CD4-positive, alpha-beta memory T cell (primary cell): Measurements from ENCODE around the gene TFF2. TPM values are rescaled to one million over a fixed set of nuclear protein-coding genes. Genes with fewer than 3 reads are reported as not detected.

Source experiments
- CTCF ChIA-PET: fragments of 350-600 bp; sonication (Branson Sonifier 250); formaldehyde crosslinking; loops from one replicate; lab custom pipeline; 2021; ENCODE audit warnings: inconsistent platforms; ENCODE audit not compliant: partially characterized antibody; lab: Charles Lee
- POLR2A ChIA-PET: fragments of 350-600 bp; sonication (Branson Sonifier 250); formaldehyde crosslinking; loops from one replicate; lab custom pipeline; 2021; ENCODE audit not compliant: partially characterized antibody; lab: Charles Lee
- DNase-seq, 5 donors: peaks; one replicate each; pipeline versions ENCODE4 v3.0.0 to v3.0.0-alpha.2; 2020 to 2022; ENCODE audit warnings: mixed read lengths in 1 of 5
- H3K27ac ChIP-seq: one replicate; pipeline ENCODE4 v1.7.0; 2013; ENCODE audit warnings: low read depth, low read length
- H3K27me3 ChIP-seq: 2 replicates; pipeline ENCODE4 v1.7.0; 2013; ENCODE audit warnings: mild to moderate bottlenecking, low read length, moderate library complexity; ENCODE audit not compliant: insufficient read depth
- H3K36me3 ChIP-seq: 2 replicates; pipeline ENCODE4 v1.7.0; 2013; ENCODE audit warnings: mild to moderate bottlenecking, low read length, moderate library complexity; ENCODE audit not compliant: insufficient read depth
- H3K4me1 ChIP-seq: 2 replicates; pipeline ENCODE4 v1.7.0; 2013; ENCODE audit warnings: mild to moderate bottlenecking, low read length, moderate library complexity; ENCODE audit not compliant: insufficient read depth
- H3K4me3 ChIP-seq, 2 donors: one replicate each; pipeline ENCODE4 v1.7.0; 2013; ENCODE audit warnings: low read length in 2 of 2, mild to moderate bottlenecking in 1 of 2
- H3K9me3 ChIP-seq, 2 donors: one replicate each; pipeline ENCODE4 v1.7.0; 2013; ENCODE audit warnings: low read length in 2 of 2, control low read depth in 1 of 2; ENCODE audit not compliant: control insufficient read depth in 1 of 2
- H3K27ac Mint-ChIP-seq, 7 donors: one replicate each; pipeline ENCODE4 v1.8.0; 2020 to 2021; ENCODE audit warnings: mixed read lengths in 7 of 7, mild to moderate bottlenecking in 6 of 7, inconsistent platforms in 3 of 7, moderate library complexity in 3 of 7
- H3K27me3 Mint-ChIP-seq, 2 donors: one replicate each; pipeline ENCODE4 v1.8.0; 2020 to 2021; ENCODE audit warnings: mixed read lengths in 2 of 2
- H3K36me3 Mint-ChIP-seq, 2 donors: one replicate each; pipeline ENCODE4 v1.8.0; 2020 to 2021; ENCODE audit warnings: mixed read lengths in 2 of 2, inconsistent platforms in 1 of 2, mild to moderate bottlenecking in 1 of 2
- H3K4me1 Mint-ChIP-seq, 4 donors: one replicate each; pipeline ENCODE4 v1.8.0; 2020 to 2021; ENCODE audit warnings: mixed read lengths in 4 of 4, mild to moderate bottlenecking in 1 of 4
- H3K4me3 Mint-ChIP-seq, 8 donors: one replicate each; pipeline ENCODE4 v1.8.0; 2020 to 2021; ENCODE audit warnings: mixed read lengths in 8 of 8, mild to moderate bottlenecking in 7 of 8, moderate library complexity in 6 of 8, inconsistent platforms in 3 of 8
- H3K9me3 Mint-ChIP-seq, 8 donors: one replicate each; pipeline ENCODE4 v1.8.0; 2020 to 2021; ENCODE audit warnings: mixed read lengths in 8 of 8, mild to moderate bottlenecking in 5 of 8, inconsistent platforms in 3 of 8, moderate library complexity in 1 of 8
- intact Hi-C: fragments of 100-400 bp; cut with micrococcal nuclease; formaldehyde crosslinking; loops from one replicate; pipeline ENCODE4 v1.15.1; 2023
- polyA plus RNA-seq, 2 donors: library from polyadenylated mRNA; unstranded; fragments of 300-500 nt; fragmentation: Illumina TruSeq; gene quantifications; one replicate each; pipeline ENCODE4 v1.2.3, GENCODE V29; 2021
- total RNA-seq, 2 experiments: library from RNA; stranded (reverse); gene quantifications; one replicate each; pipeline ENCODE4 v1.2.3, GENCODE V29; 2021

Gene TFF2
- total and polyA plus RNA-seq, 4 experiments from 2014 or later = not detected

DNA sequence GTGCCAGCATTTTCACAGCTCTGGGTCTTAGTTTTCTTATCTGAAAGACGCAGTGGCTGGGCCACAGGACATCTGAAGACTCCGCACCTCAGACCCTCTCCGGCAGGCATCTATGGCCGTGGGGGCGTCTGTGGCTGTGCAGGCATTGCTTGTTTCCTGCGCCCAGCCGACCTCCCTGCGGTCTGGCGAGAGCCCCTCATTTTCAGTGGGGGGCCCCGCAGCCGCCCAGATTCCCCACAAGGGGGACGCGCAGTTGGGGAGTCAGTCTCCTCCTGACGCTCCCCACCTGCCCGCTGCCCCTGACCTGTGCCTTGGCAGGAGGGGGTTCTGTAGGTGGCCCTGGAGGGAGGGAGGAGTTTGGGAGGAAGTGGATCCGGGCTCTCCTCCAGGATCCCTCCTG, 19.0 kb upstream of the TFF2 start:
- no peak overlapping the region for H3K4me3 ChIP-seq
- no peak for DNase-seq
- Mint-ChIP-seq H3K36me3 (no peaks in the 10 kb centered on the region), H3K4me1 (peaks cover 2 to 6% (median 4%) of the 10 kb centered on the region in 4 donors), H3K27me3 (no peaks in the 10 kb centered on the region), H3K27ac (no peak overlapping the region), H3K4me3 (no peak overlapping the region), H3K9me3 (no peaks in the 10 kb centered on the region)
- no peaks in the 10 kb centered on the region for H3K4me1 ChIP-seq
- intact Hi-C loops = no loop called here
- no peaks in the 10 kb centered on the region for H3K36me3 ChIP-seq
- ChIA-PET CTCF (interaction anchor here (0.9 kb wide), 1 partner anchor 34 kb away, joined by 3 read pairs; the partner anchor contains the start of gene UBASH3A), POLR2A (no interaction called here)
- no peaks in the 10 kb centered on the region for H3K27me3 ChIP-seq
- H3K27ac ChIP-seq = no peak overlapping the region
- H3K9me3 ChIP-seq = no peaks in the 10 kb centered on the region

DNA sequence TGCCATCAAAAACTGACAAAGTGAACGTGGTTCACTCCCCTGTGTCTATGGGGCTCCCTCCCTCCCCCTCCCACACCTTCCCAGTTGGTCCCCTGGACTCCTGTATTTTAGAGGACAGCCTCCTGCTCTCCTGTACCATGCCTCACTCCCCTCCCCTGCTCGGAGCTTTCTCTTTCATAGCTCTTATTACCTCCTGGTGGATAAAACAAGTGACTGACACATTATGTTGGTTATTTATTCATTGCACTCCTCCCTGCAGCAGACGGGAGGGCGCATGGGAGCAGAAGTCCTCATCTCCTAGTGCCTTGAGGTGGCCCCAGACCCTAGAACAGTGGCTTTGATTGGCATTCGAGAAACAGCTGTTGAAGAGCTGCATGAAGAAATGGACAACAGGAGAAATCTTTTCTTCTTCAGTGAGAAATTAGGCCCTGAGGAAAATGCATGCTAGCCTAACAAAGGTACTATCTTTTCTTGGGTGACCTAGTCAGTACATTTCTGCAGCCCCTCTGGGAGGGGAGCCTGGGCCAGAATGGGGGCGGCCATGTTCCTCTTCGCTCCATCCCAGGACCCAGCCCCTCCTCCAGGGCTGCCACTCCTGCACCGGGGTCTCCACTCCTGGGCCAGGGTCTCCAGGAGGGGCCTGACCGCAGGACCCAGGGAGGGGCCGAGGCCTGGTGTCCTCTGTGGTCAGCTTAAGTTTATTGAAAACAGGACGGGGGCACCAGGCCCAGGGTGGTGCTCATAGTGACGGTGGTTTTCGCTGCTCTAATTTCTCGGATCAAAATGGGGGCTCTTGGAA, 16.8 kb upstream of the TFF2 start:
- H3K27ac Mint-ChIP-seq = peak overlapping the region in 1 of 7 donors; percentile 19
- peaks cover 1 to 2% of the 10 kb centered on the region in 2 donors for H3K27me3 Mint-ChIP-seq
- intact Hi-C loops = no loop called here
- Histone ChIP-seq H3K27ac (no peak overlapping the region), H3K4me1 (no peaks in the 10 kb centered on the region), H3K9me3 (no peaks in the 10 kb centered on the region), H3K27me3 (no peaks in the 10 kb centered on the region), H3K4me3 (no peak overlapping the region), H3K36me3 (no peaks in the 10 kb centered on the region)
- H3K36me3 Mint-ChIP-seq = no peaks in the 10 kb centered on the region
- H3K4me1 Mint-ChIP-seq = no peaks in the 10 kb centered on the region
- ChIA-PET CTCF (interaction anchor here (0.7 to 1.8 kb wide), 3 partner anchors 8 to 222 kb away, joined by 3 read pairs; no protein-coding TSS in a partner anchor), POLR2A (interaction anchor here (1.5 kb wide), 1 partner anchor 60 kb away, joined by 3 read pairs; no protein-coding TSS in a partner anchor)
- no peak overlapping the region for H3K4me3 Mint-ChIP-seq
- no peaks in the 10 kb centered on the region for H3K9me3 Mint-ChIP-seq
- DNase-seq = no peak

DNA sequence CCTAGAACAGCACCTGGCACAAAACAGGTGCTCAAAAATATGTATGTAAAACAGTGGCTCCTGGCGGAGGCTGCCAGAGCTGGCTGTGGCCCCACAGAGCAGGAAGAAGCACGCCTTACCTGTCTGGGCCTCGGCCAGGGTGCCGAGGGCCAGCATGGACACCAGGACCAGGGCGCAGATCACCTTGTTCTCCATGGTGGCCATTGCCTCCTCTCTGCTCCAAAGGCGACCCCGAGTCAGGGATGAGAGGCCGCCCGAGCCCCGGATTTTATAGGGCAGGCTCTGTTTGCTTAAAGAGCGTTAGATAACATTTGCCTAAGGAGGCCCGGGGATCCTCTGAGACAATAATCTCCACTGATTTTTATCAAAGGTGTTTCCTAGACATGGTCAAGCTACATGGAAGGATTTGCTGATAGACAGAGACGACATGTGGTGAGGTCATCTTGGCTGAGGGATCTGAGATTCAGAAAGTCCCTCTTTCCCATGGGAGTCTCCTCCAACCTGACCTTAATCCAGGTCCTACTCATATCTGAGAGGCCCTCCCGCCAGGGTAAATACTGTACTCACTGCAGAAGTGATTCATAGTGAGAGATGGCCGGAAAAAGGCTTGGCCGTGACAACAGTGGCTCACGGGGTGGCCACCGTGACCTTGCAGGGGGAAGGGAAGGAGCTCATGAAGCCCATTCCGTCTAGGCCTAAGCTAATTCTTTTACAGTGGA, 15.7 kb upstream of the TFF2 start, which contains the start of gene TFF1:
Gene TFF1, minus strand, starts transcription at position 244 of the 719 bp plus-strand sequence. Its CDS starts 40 bp downstream, at position 204.
- Mint-ChIP-seq H3K4me3 (no peak within 1 kb of the TSS), H3K4me1 (no peaks in the 10 kb centered on the region), H3K36me3 (no peaks in the 10 kb centered on the region), H3K27ac (peak within 1 kb of the TSS in 1 of 7 donors; percentile 19), H3K27me3 (peaks cover 1 to 2% of the 10 kb centered on the region in 2 donors), H3K9me3 (no peaks in the 10 kb centered on the region)
- no peaks in the 10 kb centered on the region for H3K9me3 ChIP-seq
- no peak for DNase-seq
- no peak within 1 kb of the TSS for H3K27ac ChIP-seq
- intact Hi-C loops = no loop called here
- H3K4me3 ChIP-seq = no peak within 1 kb of the TSS
- H3K4me1 ChIP-seq = no peaks in the 10 kb centered on the region
- CTCF ChIA-PET = interaction anchor here (1.8 kb wide), 1 partner anchor 45 kb away, joined by 3 read pairs; no protein-coding TSS in a partner anchor
- no peaks in the 10 kb centered on the region for H3K27me3 ChIP-seq
- POLR2A ChIA-PET = interaction anchor here (1.5 kb wide), 1 partner anchor 62 kb away, joined by 3 read pairs; no protein-coding TSS in a partner anchor
- H3K36me3 ChIP-seq = no peaks in the 10 kb centered on the region

DNA sequence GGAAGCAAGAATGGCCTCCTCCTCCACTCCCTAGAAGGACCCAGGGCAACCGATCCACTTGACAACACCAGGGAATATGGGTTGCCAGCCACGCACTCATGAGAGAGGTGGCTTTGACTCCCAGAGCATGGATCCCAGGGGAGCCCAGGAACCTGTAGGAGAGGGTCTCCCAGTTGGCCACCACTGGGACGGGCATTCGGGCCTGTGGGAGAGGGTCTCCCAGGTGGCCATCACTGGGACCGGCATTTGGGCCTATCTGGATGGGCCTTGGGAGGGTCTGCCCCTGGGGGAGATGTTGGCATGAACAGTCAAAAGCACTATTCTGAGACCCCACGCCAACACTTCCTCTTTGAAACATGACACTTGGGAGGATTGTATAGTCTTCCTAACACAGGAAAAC, 15.0 kb upstream of the TFF2 start:
- H3K27me3 ChIP-seq = no peaks in the 10 kb centered on the region
- no peak overlapping the region for H3K4me3 Mint-ChIP-seq
- H3K27ac Mint-ChIP-seq = no peak overlapping the region
- POLR2A ChIA-PET = no interaction called here
- no peak for DNase-seq
- no peaks in the 10 kb centered on the region for H3K9me3 Mint-ChIP-seq
- CTCF ChIA-PET = no interaction called here
- intact Hi-C loops = no loop called here
- peaks cover 1 to 2% of the 10 kb centered on the region in 2 donors for H3K27me3 Mint-ChIP-seq
- no peaks in the 10 kb centered on the region for H3K4me1 ChIP-seq
- H3K9me3 ChIP-seq = no peaks in the 10 kb centered on the region
- H3K36me3 ChIP-seq = no peaks in the 10 kb centered on the region
- no peak overlapping the region for H3K4me3 ChIP-seq
- H3K36me3 Mint-ChIP-seq = no peaks in the 10 kb centered on the region
- H3K27ac ChIP-seq = no peak overlapping the region
- no peaks in the 10 kb centered on the region for H3K4me1 Mint-ChIP-seq

DNA sequence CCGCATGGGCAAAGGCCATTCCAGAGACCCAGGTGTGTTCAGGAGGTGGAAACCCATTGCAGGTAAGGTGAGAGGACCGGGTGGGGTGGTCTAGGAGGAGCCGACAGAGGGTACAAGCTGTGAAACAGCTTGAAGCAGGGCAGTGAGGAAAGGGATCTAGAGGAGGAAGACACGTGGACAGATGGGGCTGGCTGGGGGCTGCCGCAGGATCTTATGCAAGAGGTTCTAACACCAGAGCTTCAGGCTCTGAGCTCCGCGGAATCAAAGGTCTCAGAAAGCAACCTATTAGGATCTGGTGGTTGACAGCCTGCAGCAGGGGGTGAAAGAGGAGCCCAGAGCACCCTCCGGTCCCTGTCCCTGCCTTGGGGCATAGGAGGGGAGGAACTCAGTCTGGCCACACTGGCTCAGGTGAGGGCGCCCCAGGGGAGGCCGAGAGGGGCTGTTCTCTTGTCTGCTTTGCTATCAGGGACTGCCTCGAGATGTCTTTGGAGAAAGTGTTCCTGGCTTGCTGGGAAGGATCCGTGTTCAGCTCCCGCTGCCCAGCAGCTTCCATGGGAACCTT, 13.6 kb upstream of the TFF2 start:
- Mint-ChIP-seq H3K27me3 (peaks cover 1 to 2% of the 10 kb centered on the region in 2 donors), H3K4me3 (no peak overlapping the region), H3K36me3 (no peaks in the 10 kb centered on the region), H3K4me1 (no peaks in the 10 kb centered on the region), H3K9me3 (peaks cover 0 to 2% (median 0%) of the 10 kb centered on the region in 8 donors), H3K27ac (no peak overlapping the region)
- intact Hi-C loops = no loop called here
- Histone ChIP-seq H3K9me3 (no peaks in the 10 kb centered on the region), H3K27ac (no peak overlapping the region), H3K36me3 (no peaks in the 10 kb centered on the region), H3K27me3 (no peaks in the 10 kb centered on the region), H3K4me3 (no peak overlapping the region), H3K4me1 (no peaks in the 10 kb centered on the region)
- ChIA-PET CTCF (no interaction called here), POLR2A (no interaction called here)
- DNase-seq = no peak

DNA sequence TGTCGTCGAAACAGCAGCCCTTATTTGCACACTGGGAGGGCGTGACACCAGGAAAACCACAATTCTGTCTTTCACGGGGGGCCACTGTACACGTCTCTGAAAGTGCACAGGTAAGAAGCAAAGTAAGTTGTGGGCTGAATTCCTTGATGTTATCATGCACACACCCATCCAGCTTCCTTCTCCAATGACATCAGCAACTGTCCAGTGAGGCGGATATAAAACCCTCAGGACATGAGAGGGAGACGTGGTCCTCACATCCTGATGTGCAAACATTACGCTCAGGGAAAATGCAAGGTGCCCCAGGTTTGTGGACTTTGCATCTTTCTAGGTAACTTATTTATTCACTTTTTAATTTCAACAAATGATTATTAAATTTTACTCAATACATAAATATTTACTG, 12.5 kb upstream of the TFF2 start:
- Mint-ChIP-seq H3K27me3 (peaks cover 2 to 4% of the 10 kb centered on the region in 2 donors), H3K27ac (no peak overlapping the region), H3K4me1 (no peaks in the 10 kb centered on the region), H3K9me3 (peaks cover 0 to 2% (median 0%) of the 10 kb centered on the region in 8 donors), H3K4me3 (no peak overlapping the region), H3K36me3 (no peaks in the 10 kb centered on the region)
- H3K9me3 ChIP-seq = no peaks in the 10 kb centered on the region
- H3K27ac ChIP-seq = no peak overlapping the region
- no peaks in the 10 kb centered on the region for H3K27me3 ChIP-seq
- intact Hi-C loops = no loop called here
- POLR2A ChIA-PET = interaction anchor here (0.7 kb wide), 1 partner anchor 133 kb away, joined by 3 read pairs; no protein-coding TSS in a partner anchor
- no peaks in the 10 kb centered on the region for H3K36me3 ChIP-seq
- DNase-seq = no peak
- H3K4me1 ChIP-seq = no peaks in the 10 kb centered on the region
- H3K4me3 ChIP-seq = no peak overlapping the region
- CTCF ChIA-PET = no interaction called here

DNA sequence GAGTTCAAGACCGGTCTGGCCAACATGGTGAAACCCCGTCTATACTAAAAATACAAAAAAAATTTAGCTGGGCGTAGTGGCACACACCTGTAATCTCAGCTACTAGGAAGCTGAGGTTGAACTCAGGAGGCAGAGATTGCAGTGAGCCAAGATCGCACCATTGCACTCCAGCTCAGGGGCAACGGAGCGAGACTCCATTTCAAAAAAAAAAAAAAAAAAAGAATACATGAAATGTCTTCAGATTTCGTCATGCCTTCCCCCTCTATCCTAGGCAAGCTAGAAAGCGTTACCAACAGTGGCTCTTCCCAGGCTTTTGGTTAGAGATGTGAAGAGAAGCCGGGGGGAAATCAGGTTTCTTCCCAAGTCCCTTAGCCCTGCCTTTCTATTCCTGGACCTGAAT, 11.9 kb upstream of the TFF2 start:
- H3K9me3 Mint-ChIP-seq = peaks cover 0 to 2% (median 0%) of the 10 kb centered on the region in 8 donors
- Histone ChIP-seq H3K27ac (no peak overlapping the region), H3K36me3 (no peaks in the 10 kb centered on the region), H3K4me3 (no peak overlapping the region), H3K4me1 (no peaks in the 10 kb centered on the region), H3K9me3 (no peaks in the 10 kb centered on the region), H3K27me3 (no peaks in the 10 kb centered on the region)
- no peaks in the 10 kb centered on the region for H3K4me1 Mint-ChIP-seq
- H3K4me3 Mint-ChIP-seq = no peak overlapping the region
- peaks cover 2 to 4% of the 10 kb centered on the region in 2 donors for H3K27me3 Mint-ChIP-seq
- intact Hi-C loops = no loop called here
- ChIA-PET CTCF (no interaction called here), POLR2A (interaction anchor here (0.7 kb wide), 1 partner anchor 58 kb away, joined by 3 read pairs; no protein-coding TSS in a partner anchor)
- H3K36me3 Mint-ChIP-seq = no peaks in the 10 kb centered on the region
- no peak for DNase-seq
- H3K27ac Mint-ChIP-seq = no peak overlapping the region
